Skeletal muscle satellite cell (primary cell): ENCODE results near the gene ATP6V1G1. TPM values are rescaled to one million over a fixed set of nuclear protein-coding genes. Genes with fewer than 3 reads are reported as not detected.

ENCODE experiments used
- H3K27me3 ChIP-seq: 2 replicates; pipeline ENCODE4 v1.7.0; 2013; ENCODE audit warnings: low read length; ENCODE audit not compliant: control insufficient read depth, insufficient read depth
- H3K36me3 ChIP-seq: 2 replicates; pipeline ENCODE4 v1.7.0; 2013; ENCODE audit warnings: mild to moderate bottlenecking, control low read depth, low read length; ENCODE audit not compliant: insufficient read depth
- H3K4me1 ChIP-seq: 2 replicates; pipeline ENCODE4 v1.7.0; 2013; ENCODE audit warnings: low read length; ENCODE audit not compliant: control insufficient read depth, insufficient read depth
- H3K4me2 ChIP-seq: 2 replicates; pipeline ENCODE4 v1.7.0; 2013; ENCODE audit warnings: mild to moderate bottlenecking, low read length
- H3K4me3 ChIP-seq: 2 replicates; pipeline ENCODE4 v1.7.0; 2013; ENCODE audit warnings: low read length
- H3K9ac ChIP-seq: 2 replicates; pipeline ENCODE4 v1.7.0; 2013; ENCODE audit warnings: mild to moderate bottlenecking, low read depth, low read length, moderate library complexity
- H3K9me3 ChIP-seq: replicated peaks from 2 replicates; pipeline ENCODE4 v1.7.0; 2013; ENCODE audit warnings: mild to moderate bottlenecking, control low read depth, low read length
- small RNA-seq: library from RNA; depleted of rRNA; stranded (forward); fragments of <200 nt; gene quantifications from one replicate; pipeline ENCODE3, GENCODE V24; 2012

ATP6V1G1 gene

GRCh38 chr9:114638404-114638803, 50.8 kb downstream of the ATP6V1G1 start:
- no peaks in the 10 kb centered on the region for H3K4me1 ChIP-seq
- H3K4me2 ChIP-seq = no peak overlapping the region
- no peaks in the 10 kb centered on the region for H3K9me3 ChIP-seq
- H3K27me3 ChIP-seq = no peaks in the 10 kb centered on the region
- no peak overlapping the region for H3K4me3 ChIP-seq
- H3K9ac ChIP-seq = no peak overlapping the region
- no peaks in the 10 kb centered on the region for H3K36me3 ChIP-seq

- Histone ChIP-seq H3K36me3 (peaks cover 6% of the 10 kb centered on the region), H3K4me3 (no peak overlapping the region), H3K9ac (no peak overlapping the region), H3K27me3 (no peaks in the 10 kb centered on the region), H3K9me3 (no peaks in the 10 kb centered on the region), H3K4me2 (no peak overlapping the region), H3K4me1 (no peaks in the 10 kb centered on the region)
Measured at GRCh38 chr9:114641967-114642366, 54.4 kb downstream of the ATP6V1G1 start.

GRCh38 chr9:114643001-114643400, 55.4 kb downstream of the ATP6V1G1 start:
- H3K4me2 ChIP-seq = no peak overlapping the region
- no peak overlapping the region for H3K4me3 ChIP-seq
- peaks cover 6% of the 10 kb centered on the region for H3K36me3 ChIP-seq
- no peaks in the 10 kb centered on the region for H3K9me3 ChIP-seq
- H3K4me1 ChIP-seq = no peaks in the 10 kb centered on the region
- H3K27me3 ChIP-seq = no peaks in the 10 kb centered on the region
- no peak overlapping the region for H3K9ac ChIP-seq

- Histone ChIP-seq H3K9ac (no peak overlapping the region), H3K4me2 (no peak overlapping the region), H3K27me3 (no peaks in the 10 kb centered on the region), H3K9me3 (no peaks in the 10 kb centered on the region), H3K4me1 (no peaks in the 10 kb centered on the region), H3K4me3 (no peak overlapping the region), H3K36me3 (peaks cover 6% of the 10 kb centered on the region)
Measured at GRCh38 chr9:114643896-114644295, 56.3 kb downstream of the ATP6V1G1 start.

Small RNA genes lying within 50 kb of the gene (small RNA-seq; reads per million reads assigned to genes)
- not detected for gene RF00019
